Fibroblast of peridontal ligament (primary cell): ENCODE results near the gene STK39.
A peak's percentile ranks its signal among the peaks of the same experiment; 100 is the strongest.

Source experiments
- DNase-seq: peaks from one replicate; pipeline ENCODE4 v3.0.0-alpha.2; 2010; ENCODE audit errors: extremely low read depth

STK39 gene

GRCh38 chr2:168210216-168210894 is 37.0 kb downstream of the STK39 start:
- no peak for DNase-seq

GRCh38 chr2:168208652-168209051 is 38.7 kb downstream of the STK39 start:
- DNase-seq: no peak

- no peak for DNase-seq
Observed at GRCh38 chr2:168207851-168208250, 39.5 kb downstream of the STK39 start.

- no peak for DNase-seq
Observed at GRCh38 chr2:168203762-168204693, 43.4 kb downstream of the STK39 start.

GRCh38 chr2:168201584-168202116 is 45.7 kb downstream of the STK39 start:
- no peak for DNase-seq

- no peak for DNase-seq
Observed at GRCh38 chr2:168200930-168201583, 46.3 kb downstream of the STK39 start.

GRCh38 chr2:168198476-168199207 is 48.8 kb downstream of the STK39 start:
- peak; percentile 79 for DNase-seq

- DNase-seq: no peak
Observed at GRCh38 chr2:168196764-168197180, 50.6 kb downstream of the STK39 start.

- peak; percentile 61 for DNase-seq
Observed at GRCh38 chr2:168194784-168195522, 52.4 kb downstream of the STK39 start.

GRCh38 chr2:168192839-168193616 is 54.4 kb downstream of the STK39 start:
- DNase-seq: no peak

GRCh38 chr2:168191955-168192785 is 55.2 kb downstream of the STK39 start:
- no peak for DNase-seq

- DNase-seq: no peak
Observed at GRCh38 chr2:168190590-168191336, 56.6 kb downstream of the STK39 start.

GRCh38 chr2:168189835-168190569 is 57.4 kb downstream of the STK39 start:
- peak; percentile 29 for DNase-seq

- no peak for DNase-seq
Observed at GRCh38 chr2:168188002-168188401, 59.4 kb downstream of the STK39 start.

GRCh38 chr2:168186452-168186851 is 60.9 kb downstream of the STK39 start:
- no peak for DNase-seq

GRCh38 chr2:168185583-168186274 is 61.7 kb downstream of the STK39 start:
- DNase-seq: no peak
